Esophagus squamous epithelium (tissue), 4 donors: Measurements from ENCODE around the gene NPPA.

Experiments
- CTCF ChIP-seq, 6 experiments: fragments of 450-650 bp in 4 of 6; fragments of 200-600 bp in 2 of 6; sonication (generic) in 2 of 6; IDR thresholded peaks; one replicate each; pipeline ENCODE4 v1.5.1; 2016 to 2019; ENCODE audit warnings: antibody characterized with exemption in 6 of 6, mild to moderate bottlenecking in 4 of 6, moderate library complexity in 4 of 6
- POLR2A ChIP-seq, 4 donors: fragments of 450-650 bp; IDR thresholded peaks; one replicate each; pipeline ENCODE4 v1.6.1; 2017; ENCODE audit warnings: antibody characterized with exemption in 4 of 4, mild to moderate bottlenecking in 4 of 4, moderate library complexity in 3 of 4

GRCh38 chr1:11869650-11870207 lies 22.1 kb upstream of the NPPA start:
- TF ChIP-seq POLR2A (IDR thresholded peaks at IDR 0.05) (no peak), CTCF (IDR thresholded peaks at IDR 0.05) (no peak)
